ENCODE measurements around the gene SRL.
"Not testable (repeated sequence)": the region's sequence is repeated elsewhere in the genome, so short reads cannot be mapped to it uniquely, and the experiment has no call there.

Gene SRL

DNA sequence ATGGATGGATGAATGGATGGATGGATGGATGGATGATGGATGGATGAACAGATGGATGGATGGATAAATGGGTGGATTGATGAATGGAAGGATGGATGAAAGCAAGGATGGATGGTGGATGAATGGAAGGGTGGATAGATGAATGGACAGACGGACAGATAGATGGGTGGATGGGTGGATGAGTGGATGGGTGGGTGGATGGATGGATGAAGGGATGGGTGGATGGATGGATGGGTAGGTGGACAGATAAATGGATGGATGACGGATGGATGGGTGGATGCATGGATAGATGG, 14.9 kb downstream of the SRL start:
- DNase-seq (ENCODE audit: low read depth in 1 of 2, low spot score in 1 of 2): no peak

DNA sequence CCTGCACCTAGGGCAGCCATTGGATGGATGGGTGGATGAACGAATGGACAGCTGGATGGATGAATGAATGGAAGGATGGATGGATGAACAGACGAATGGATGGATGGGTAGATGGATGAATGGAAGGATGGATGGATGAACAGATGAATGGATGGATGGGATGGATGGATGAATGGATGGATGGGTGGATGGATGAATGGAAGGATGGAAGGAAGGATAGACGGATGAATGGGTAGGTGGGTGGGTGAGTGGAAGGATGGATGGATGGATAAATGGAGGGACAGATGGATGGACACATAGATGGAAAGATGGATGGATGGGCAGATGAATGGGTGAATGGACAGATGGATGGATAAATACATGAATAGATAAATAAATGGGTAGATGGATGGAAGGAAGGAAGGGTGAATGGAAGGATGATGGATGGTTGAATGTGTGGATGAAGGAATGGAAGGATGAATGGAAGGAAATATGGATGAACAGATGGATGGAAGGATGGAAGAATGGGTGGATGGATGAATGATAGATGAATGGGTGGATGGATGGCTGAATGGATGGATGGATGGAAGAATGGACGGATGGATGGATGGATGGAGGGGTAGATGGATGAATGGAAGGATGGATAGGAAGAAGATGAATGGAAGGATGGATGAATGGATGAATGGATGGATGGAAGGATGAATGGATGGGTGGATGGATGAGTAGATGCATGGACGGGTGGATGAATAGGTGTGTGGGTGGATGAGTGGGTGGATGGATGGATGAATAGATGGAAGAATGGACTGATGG, 15.4 kb downstream of the SRL start:
- no peak for DNase-seq (ENCODE audit: low read depth in 1 of 2, low spot score in 1 of 2)

GRCh38 chr16:4225075-4225474, 16.8 kb downstream of the SRL start:
- no peak for DNase-seq (ENCODE audit: low read depth in 1 of 2, low spot score in 1 of 2)

DNA sequence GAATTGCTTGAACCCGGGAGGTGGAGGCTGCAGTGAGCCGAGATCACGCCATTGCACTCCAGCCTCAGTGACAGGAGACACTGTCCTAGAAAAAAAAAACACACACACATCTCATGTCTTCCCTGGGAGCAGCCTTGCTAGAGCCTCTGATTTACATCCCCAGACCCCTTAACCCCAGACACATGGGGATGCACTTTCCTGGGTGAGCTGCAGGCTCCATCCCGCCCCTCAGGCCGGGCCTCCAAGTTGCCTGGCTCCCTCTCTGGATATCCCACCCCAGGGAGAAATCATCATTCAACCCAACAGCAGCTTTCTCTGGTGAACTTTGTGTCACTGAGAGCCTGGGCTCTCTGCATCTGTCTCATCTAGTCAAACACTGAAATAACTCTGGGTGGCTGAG, 21.5 kb downstream of the SRL start:
- no peak for DNase-seq (ENCODE audit: low read depth in 1 of 2, low spot score in 1 of 2)

- DNase-seq (ENCODE audit: low read depth in 1 of 2, low spot score in 1 of 2): no peak
Observed at GRCh38 chr16:4218202-4218601, 23.7 kb downstream of the SRL start.

DNA sequence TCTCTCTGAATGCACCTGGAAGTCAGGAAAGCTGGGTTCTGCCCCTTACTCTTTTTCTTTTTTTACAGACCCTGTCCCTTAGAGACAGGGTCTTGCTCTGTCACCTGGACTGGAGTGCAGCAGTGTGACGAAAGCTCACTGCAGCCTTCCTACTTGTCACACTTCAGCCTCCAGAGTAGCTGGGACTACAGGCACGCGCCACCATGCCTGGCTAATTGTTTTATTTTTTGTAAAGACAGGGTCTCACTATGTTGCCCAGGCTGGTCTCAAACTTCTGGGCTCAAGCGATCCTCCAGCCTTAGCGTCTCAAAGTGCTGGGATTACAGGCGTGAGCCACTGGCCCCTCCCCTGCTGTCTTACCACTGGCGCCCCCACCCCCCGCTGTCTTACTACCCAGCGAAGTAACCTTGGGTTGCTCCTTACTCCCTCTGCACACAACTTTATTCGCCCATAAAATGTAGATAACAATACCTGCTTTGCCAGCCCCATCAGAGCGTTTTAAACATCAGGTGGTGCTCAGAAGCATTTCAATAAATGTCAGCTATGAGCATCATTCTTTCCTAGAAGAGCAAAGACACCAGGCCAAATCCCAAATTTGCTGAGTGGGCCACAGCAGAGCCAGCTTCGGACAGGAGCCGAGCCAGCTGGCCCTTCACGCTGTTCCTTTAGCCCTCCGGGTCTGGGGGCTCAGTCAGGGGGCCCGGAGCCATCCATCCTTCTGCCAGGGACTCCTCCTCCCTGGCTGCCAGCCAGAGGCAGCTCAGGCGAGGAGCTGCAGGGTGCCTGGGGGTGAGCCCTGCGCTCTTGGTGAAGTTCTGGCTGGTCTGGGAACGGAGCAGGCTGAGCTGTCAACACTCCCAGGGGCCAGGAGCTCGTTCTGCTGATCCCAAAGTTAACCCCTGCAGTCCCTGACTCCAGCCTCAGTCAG, 24.4 kb downstream of the SRL start:
- no peak for DNase-seq (ENCODE audit: low read depth in 1 of 2, low spot score in 1 of 2)

- no peak for DNase-seq (ENCODE audit: low read depth in 1 of 2, low spot score in 1 of 2)
Observed at GRCh38 chr16:4216596-4216995, 25.3 kb downstream of the SRL start.

GRCh38 chr16:4215106-4215505, 26.8 kb downstream of the SRL start:
- no peak for DNase-seq (ENCODE audit: low read depth in 1 of 2, low spot score in 1 of 2)

DNA sequence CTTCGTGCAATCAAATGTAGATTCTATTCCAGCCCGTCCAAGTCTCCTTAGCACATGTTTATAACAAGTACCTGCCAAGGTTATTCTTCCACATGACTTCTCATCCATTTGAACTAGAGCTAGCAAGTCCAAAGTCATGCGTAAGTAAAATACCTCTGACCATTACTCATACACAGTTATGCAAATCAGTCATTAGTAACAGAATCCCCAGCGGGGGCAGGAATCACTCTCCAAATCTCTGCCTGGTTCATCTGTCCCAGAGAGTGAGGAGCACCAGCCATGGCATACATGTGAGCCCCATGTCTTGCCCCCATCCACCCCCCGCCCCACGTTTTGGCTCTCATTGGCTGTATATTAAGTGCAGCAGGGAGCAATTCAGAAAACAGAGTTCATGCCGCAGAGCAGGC, 27.7 kb downstream of the SRL start:
- DNase-seq (ENCODE audit: low read depth in 1 of 2, low spot score in 1 of 2): no peak

GRCh38 chr16:4213737-4214136, 28.1 kb downstream of the SRL start:
- no peak for DNase-seq (ENCODE audit: low read depth in 1 of 2, low spot score in 1 of 2)

DNA sequence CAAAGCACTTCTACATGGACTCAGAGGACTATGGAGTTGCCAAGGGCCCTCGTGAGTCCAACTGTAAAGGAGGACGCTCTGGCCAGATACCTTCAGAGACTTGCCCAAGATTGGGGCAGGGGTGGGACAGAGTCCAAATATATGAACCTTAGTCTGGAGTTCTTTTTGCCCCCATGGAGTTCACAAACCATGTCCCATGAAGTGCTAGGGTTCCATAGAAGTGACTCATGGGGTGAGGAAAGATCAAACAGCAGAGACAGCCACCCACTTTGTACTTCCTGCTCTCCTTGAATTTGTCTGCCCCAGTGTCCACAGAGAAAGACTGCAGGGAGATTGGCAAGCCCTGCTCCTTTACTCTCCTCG, 29.0 kb downstream of the SRL start:
- DNase-seq (ENCODE audit: low read depth in 1 of 2, low spot score in 1 of 2): no peak

GRCh38 chr16:4212211-4212933, 29.5 kb downstream of the SRL start:
- no peak for DNase-seq (ENCODE audit: low read depth in 1 of 2, low spot score in 1 of 2)

- DNase-seq (ENCODE audit: low read depth in 1 of 2, low spot score in 1 of 2): not testable (repeated sequence)
Observed at GRCh38 chr16:4211445-4212210, 30.3 kb downstream of the SRL start.

- no peak for DNase-seq (ENCODE audit: low read depth in 1 of 2, low spot score in 1 of 2)
Observed at GRCh38 chr16:4209666-4210065, 32.2 kb downstream of the SRL start.

DNA sequence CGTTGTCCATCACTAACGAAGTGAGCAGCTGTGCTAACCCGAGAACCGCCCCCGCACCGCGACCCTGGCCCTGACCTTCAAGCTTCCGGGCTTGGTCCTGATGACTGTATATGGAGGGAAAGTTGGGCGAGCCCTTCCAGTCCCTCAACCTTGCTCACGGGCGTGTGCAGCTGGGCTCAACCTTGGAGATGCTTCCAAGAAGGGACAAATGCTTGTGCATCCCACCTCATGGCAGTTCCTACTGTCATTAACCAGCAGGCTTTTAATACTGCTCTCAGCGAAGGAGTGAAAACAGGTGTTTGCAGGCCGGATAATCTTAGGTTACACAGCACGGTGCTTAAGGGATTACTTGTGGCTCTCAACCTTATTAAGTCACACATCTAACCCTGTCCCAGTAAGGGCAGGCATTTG, 33.5 kb downstream of the SRL start:
- DNase-seq (ENCODE audit: low read depth in 1 of 2, low spot score in 1 of 2): no peak

DNA sequence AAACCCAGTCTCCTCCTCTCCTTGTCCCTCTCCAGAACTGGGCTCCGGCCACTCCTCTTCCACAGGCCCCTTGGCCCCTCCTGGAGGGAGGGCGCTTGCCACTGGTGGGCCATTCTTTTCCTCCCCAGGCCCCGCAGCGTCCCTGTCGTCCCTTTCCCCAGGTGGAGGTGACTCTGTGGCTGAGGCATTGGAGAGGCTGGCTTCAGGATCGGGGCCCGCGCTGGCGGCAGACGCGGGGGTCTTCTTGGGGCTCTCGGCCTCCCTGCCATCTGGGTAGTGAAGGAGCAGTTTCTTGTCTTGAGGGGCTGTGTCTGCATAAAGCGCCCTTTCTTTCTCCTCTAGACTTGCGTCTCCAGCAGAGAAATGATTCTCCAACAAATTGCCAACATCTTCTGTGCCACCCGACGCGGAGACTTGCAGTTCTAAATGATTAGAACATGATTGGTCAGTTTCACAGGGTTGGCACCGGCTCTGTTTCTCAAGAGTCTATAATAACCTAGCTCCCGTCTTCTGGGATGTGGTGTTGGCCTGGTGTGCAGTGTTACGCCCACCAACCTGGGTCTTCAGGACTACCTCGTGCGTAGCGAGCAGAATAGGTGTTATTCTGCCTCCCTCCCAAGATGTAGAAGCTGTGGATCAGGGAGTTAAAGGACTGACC, 34.1 kb downstream of the SRL start:
- no peak for DNase-seq (ENCODE audit: low read depth in 1 of 2, low spot score in 1 of 2)

DNA sequence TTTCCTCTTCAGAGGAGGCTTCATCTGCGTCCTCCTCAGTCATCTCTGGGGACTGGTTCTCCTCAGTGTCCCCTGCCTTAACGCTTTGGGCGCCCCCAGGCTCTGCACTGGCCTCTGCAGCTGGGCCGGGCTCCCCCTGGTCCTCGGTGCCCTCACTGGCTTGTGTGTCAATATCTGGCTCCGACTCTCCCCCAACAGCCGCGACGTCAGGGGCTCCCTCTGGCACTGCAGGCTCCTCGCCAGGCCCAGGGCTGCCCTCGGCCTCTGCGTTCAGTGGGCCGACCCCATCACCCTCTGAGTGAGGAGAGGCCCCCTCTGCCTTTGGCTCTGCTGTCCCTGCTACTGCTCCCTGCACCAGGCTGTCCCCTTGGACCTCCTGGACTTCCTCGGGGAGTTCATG, 34.7 kb downstream of the SRL start:
- no peak for DNase-seq (ENCODE audit: low read depth in 1 of 2, low spot score in 1 of 2)

DNA sequence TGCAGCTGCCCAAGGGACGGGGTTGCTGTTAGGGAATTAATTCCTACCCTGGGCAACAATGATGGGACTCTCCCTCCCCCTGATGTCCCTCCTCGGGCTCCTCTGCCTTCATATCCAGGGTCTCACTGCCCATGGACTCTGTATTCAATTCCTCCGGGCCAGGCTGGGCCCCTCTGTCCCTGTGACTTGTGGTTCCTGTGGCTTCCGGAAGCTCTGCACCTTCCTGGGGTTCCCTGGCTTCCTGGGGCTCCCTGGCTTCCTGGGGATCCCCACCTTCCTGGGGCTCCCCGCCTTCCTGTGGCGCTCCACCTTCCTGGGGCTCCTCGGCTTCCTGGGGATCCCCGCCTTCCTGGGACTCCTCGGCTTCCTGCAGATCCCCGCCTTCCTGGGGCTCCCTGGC, 35.2 kb downstream of the SRL start:
- DNase-seq (ENCODE audit: low read depth in 1 of 2, low spot score in 1 of 2): no peak

- DNase-seq (ENCODE audit: low read depth in 1 of 2, low spot score in 1 of 2): no peak
Observed at GRCh38 chr16:4205971-4206370, 35.9 kb downstream of the SRL start.

GRCh38 chr16:4204521-4204920, 37.4 kb downstream of the SRL start:
- no peak for DNase-seq (ENCODE audit: low read depth in 1 of 2, low spot score in 1 of 2)

DNA sequence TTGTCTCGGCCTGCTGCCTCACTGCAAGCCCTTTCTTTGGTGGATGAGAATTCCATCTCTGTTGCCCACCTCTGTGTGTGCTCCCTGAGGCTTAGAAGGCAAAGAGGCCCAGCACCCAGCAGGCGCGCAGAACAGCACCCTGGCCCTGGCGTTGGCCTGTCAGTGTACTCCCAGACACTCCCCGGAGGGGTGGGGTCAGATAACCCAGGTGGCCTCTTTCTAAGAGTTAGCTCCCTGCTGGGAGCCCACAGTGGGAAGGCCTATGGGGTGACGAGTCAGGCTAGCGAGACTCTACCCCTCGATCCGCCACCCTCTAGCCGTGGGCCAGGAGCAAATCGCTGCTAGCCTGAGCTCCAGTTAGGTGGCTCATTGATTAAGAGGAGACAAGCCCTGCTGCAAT, 38.1 kb downstream of the SRL start:
- no peak for DNase-seq (ENCODE audit: low read depth in 1 of 2, low spot score in 1 of 2)

Measured in activated CD4-positive, alpha-beta T cell treated with anti-CD3 and anti-CD28 coated beads, Interleukin-2, amount 50 U/mL, for 24 hours (primary cell).